A549 (cell line): ENCODE measurements around the gene SLC26A9. TPM values are rescaled to one million over a fixed set of nuclear protein-coding genes. Genes with fewer than 3 reads are reported as not detected.

ENCODE experiments used
- ATAC-seq, 2 experiments: fragments of 200-7000 bp in 1 of 2; fragments of >200 bp in 1 of 2; cut with Nextera tagmentation in 1 of 2; cut with Tn5 transposase in 1 of 2; 3 replicates each; pipeline versions ENCODE4 v1.8.0 to v1.9.1; 2018 to 2020; ENCODE audit warnings: mild to moderate bottlenecking in 1 of 2, moderate library complexity in 1 of 2
- CTCF ChIA-PET: fragments of 300-600 bp; sonication (Branson Sonifier 250); formaldehyde crosslinking; extraction: SDS; loops from one replicate; lab custom pipeline; 2021; ENCODE audit warnings: antibody characterized with exemption, inconsistent platforms; lab: Yijun Ruan, JAX
- POLR2A ChIA-PET: fragments of 350-600 bp; formaldehyde crosslinking; extraction: SDS; loops from one replicate; lab custom pipeline; 2021; ENCODE audit warnings: antibody characterized with exemption, inconsistent platforms; lab: Yijun Ruan, JAX
- DNase-seq, 2 experiments: peaks; one replicate each; pipeline versions ENCODE4 v3.0.0 to v3.0.0-alpha.2; 2011 to 2016; ENCODE audit warnings: low read depth in 1 of 2, low spot score in 1 of 2
- FAIRE-seq: peaks from 2 replicates; lab custom pipeline; 2011; peaks lifted over from hg19 to GRCh38; lab: Jason Lieb, UNC
- H3K27ac ChIP-seq, 2 experiments: fragments of >200 bp; sonication (Bioruptor Twin); formaldehyde crosslinking; 3 replicates each; pipeline ENCODE4 v1.5.1; 2016 to 2017
- H3K4me1 ChIP-seq: fragments of >200 bp; sonication (Bioruptor Twin); formaldehyde crosslinking; 3 replicates; pipeline ENCODE4 v1.6.1; 2016
- H3K4me2 ChIP-seq: fragments of >200 bp; sonication (Bioruptor Twin); formaldehyde crosslinking; 3 replicates; pipeline ENCODE4 v1.6.1; 2016
- H3K4me3 ChIP-seq: fragments of >200 bp; sonication (Bioruptor Twin); formaldehyde crosslinking; 3 replicates; pipeline ENCODE4 v1.5.1; 2016
- H3K9me3 ChIP-seq: fragments of >200 bp; sonication (Bioruptor Twin); formaldehyde crosslinking; 3 replicates; pipeline ENCODE4 v1.6.1; 2016
- BHLHE40 ChIP-seq: IDR thresholded peaks from 2 replicates; pipeline ENCODE4 v1.6.1; 2012; ENCODE audit warnings: low read depth, low read length, inconsistent platforms
- CBX2 ChIP-seq: fragments of 200-600 bp; sonication (generic); IDR thresholded peaks from 2 replicates; pipeline ENCODE4 v1.6.1; 2016; ENCODE audit warnings: low read depth, mild to moderate bottlenecking, borderline replicate concordance
- CBX8 ChIP-seq: fragments of 200-600 bp; sonication (generic); IDR thresholded peaks from 2 replicates; pipeline ENCODE4 v1.6.1; 2016
- CEBPB ChIP-seq, 2 experiments: fragments of >200 bp in 1 of 2; sonication (Bioruptor Twin) in 1 of 2; formaldehyde crosslinking in 1 of 2; IDR thresholded peaks; 2 replicates each; pipeline ENCODE4 v1.6.1; 2012 to 2016
- CHD2 ChIP-seq: fragments of 150-350 bp; IDR thresholded peaks from 2 replicates; pipeline ENCODE4 v1.6.1; 2014; ENCODE audit warnings: low read length; ENCODE audit not compliant: partially characterized antibody
- CHD4 ChIP-seq: fragments of 200-600 bp; sonication (generic); IDR thresholded peaks from 2 replicates; pipeline ENCODE4 v1.6.1; 2016; ENCODE audit warnings: antibody characterized with exemption, mild to moderate bottlenecking, borderline replicate concordance
- E2F6 ChIP-seq: IDR thresholded peaks from 2 replicates; pipeline ENCODE4 v1.6.1; 2012; ENCODE audit warnings: low read depth, borderline replicate concordance
- EHF ChIP-seq: fragments of 250-450 bp; sonication (Bioruptor Pico); IDR thresholded peaks from 2 replicates; pipeline ENCODE4 v1.5.0; 2020; ENCODE audit warnings: mild to moderate bottlenecking
- ELK1 ChIP-seq: fragments of 150-350 bp; IDR thresholded peaks from 2 replicates; pipeline ENCODE4 v1.6.1; 2014; ENCODE audit warnings: low read depth, mild to moderate bottlenecking, low read length
- EP300 ChIP-seq, 2 experiments: fragments of >200 bp; sonication (Bioruptor Twin); formaldehyde crosslinking; IDR thresholded peaks; 2 replicates in 1 of 2; 3 replicates in 1 of 2; pipeline ENCODE4 v1.6.1; 2016 to 2017
- ESRRA ChIP-seq: fragments of 150-350 bp; IDR thresholded peaks from 2 replicates; pipeline ENCODE4 v1.6.1; 2014; ENCODE audit warnings: mild to moderate bottlenecking, low read length, borderline replicate concordance
- FOSB ChIP-seq: fragments of 250-450 bp; sonication (Bioruptor Pico); IDR thresholded peaks from 2 replicates; pipeline ENCODE4 v1.5.0; 2020; ENCODE audit warnings: mild to moderate bottlenecking, moderate library complexity
- FOSL2 ChIP-seq, 2 experiments: fragments of 450-650 bp in 1 of 2; fragments of >200 bp in 1 of 2; sonication (Bioruptor Twin) in 1 of 2; formaldehyde crosslinking; IDR thresholded peaks; 2 replicates each; pipeline versions ENCODE4 v1.5.0 to v1.6.1; 2016 to 2020; ENCODE audit warnings: mild to moderate bottlenecking in 1 of 2, moderate library complexity in 1 of 2
- FOXS1 ChIP-seq: fragments of 250-450 bp; sonication (Bioruptor Pico); IDR thresholded peaks from 2 replicates; pipeline ENCODE4 v1.5.0; 2020; ENCODE audit warnings: mild to moderate bottlenecking, moderate library complexity
- GATA3 ChIP-seq: IDR thresholded peaks from 2 replicates; pipeline ENCODE4 v1.6.1; 2012; ENCODE audit warnings: borderline replicate concordance
- HDAC2 ChIP-seq: fragments of 200-600 bp; sonication (generic); IDR thresholded peaks from 2 replicates; pipeline ENCODE4 v1.6.1; 2016
- HEYL ChIP-seq: fragments of 250-450 bp; sonication (Bioruptor Pico); IDR thresholded peaks from 2 replicates; pipeline ENCODE4 v1.8.0; 2021; ENCODE audit warnings: mild to moderate bottlenecking, moderate library complexity
- HMGXB4 ChIP-seq: fragments of 250-450 bp; sonication (Bioruptor Pico); IDR thresholded peaks from 2 replicates; pipeline ENCODE4 v1.5.0; 2021; ENCODE audit warnings: mild to moderate bottlenecking, moderate library complexity, borderline replicate concordance
- HOXB5 ChIP-seq: fragments of 250-450 bp; sonication (Bioruptor Pico); IDR thresholded peaks from 2 replicates; pipeline ENCODE4 v1.5.0; 2020; ENCODE audit warnings: mild to moderate bottlenecking, moderate library complexity
- JUNB ChIP-seq: fragments of >200 bp; sonication (Bioruptor Twin); formaldehyde crosslinking; IDR thresholded peaks from 2 replicates; pipeline ENCODE4 v1.6.1; 2016
- KDM1A ChIP-seq: fragments of 200-600 bp; sonication (generic); IDR thresholded peaks from 2 replicates; pipeline ENCODE4 v1.6.1; 2016; ENCODE audit warnings: low read depth, mild to moderate bottlenecking
- MYC ChIP-seq: IDR thresholded peaks from 2 replicates; pipeline ENCODE4 v1.6.1; 2012; ENCODE audit warnings: mild to moderate bottlenecking, inconsistent platforms, low read length, improper control_type of control experiment, borderline replicate concordance
- NR3C1 ChIP-seq: fragments of >200 bp; sonication (Bioruptor Twin); formaldehyde crosslinking; IDR thresholded peaks from 3 replicates; pipeline ENCODE4 v1.6.1; 2017
- PBX3 ChIP-seq: IDR thresholded peaks from 2 replicates; pipeline ENCODE4 v1.6.1; 2012
- POLR2A ChIP-seq: IDR thresholded peaks from 2 replicates; pipeline ENCODE4 v1.6.1; 2012; ENCODE audit warnings: mild to moderate bottlenecking, low read length
- RARB ChIP-seq: fragments of 250-450 bp; sonication (Bioruptor Pico); IDR thresholded peaks from 2 replicates; pipeline ENCODE4 v1.8.0; 2021; ENCODE audit warnings: mild to moderate bottlenecking, moderate library complexity
- RFX5 ChIP-seq: fragments of 450-650 bp; IDR thresholded peaks from 2 replicates; pipeline ENCODE4 v1.7.1; 2014; ENCODE audit warnings: antibody characterized with exemption, mild to moderate bottlenecking, moderate library complexity
- SREBF2 ChIP-seq: fragments of 450-650 bp; IDR thresholded peaks from 2 replicates; pipeline ENCODE4 v1.6.1; 2014; ENCODE audit warnings: mild to moderate bottlenecking, moderate library complexity
- TFCP2L1 ChIP-seq: fragments of 250-450 bp; sonication (Bioruptor Pico); IDR thresholded peaks from 2 replicates; pipeline ENCODE4 v1.5.0; 2021; ENCODE audit warnings: mild to moderate bottlenecking
- USF2 ChIP-seq: fragments of 450-650 bp; IDR thresholded peaks from 2 replicates; pipeline ENCODE4 v1.6.1; 2014; ENCODE audit warnings: antibody characterized with exemption
- ZC3H11A ChIP-seq: fragments of 450-650 bp; IDR thresholded peaks from 2 replicates; pipeline ENCODE4 v1.6.1; 2014; ENCODE audit warnings: antibody characterized with exemption, mild to moderate bottlenecking
- WGBS: methylation state at CpG from one replicate; pipeline ENCODE4 v1.1.6; 2017; ENCODE audit errors: missing lambda C conversion rate; 5-methylcytosine and 5-hydroxymethylcytosine counted together
- polyA plus RNA-seq, 4 experiments: library from polyadenylated mRNA; depleted of rRNA in 3 of 4; stranded (reverse); fragments of >200 nt; fragmentation: RNase III in 1 of 4; extraction: RNeasy Plus Mini Kit Qiagen cat#74134 plus additional on column Dnase treatment in 1 of 4; gene quantifications; 2 replicates in 3 of 4; 3 replicates in 1 of 4; pipeline ENCODE4 v1.2.3, GENCODE V29; 2011 to 2017

SLC26A9 gene
- polyA plus RNA-seq, 2 of the 4 experiments (the other 2 are of a cell fraction): 0.18 to 0.98 TPM

- TF ChIP-seq POLR2A (no peak), ESRRA (no peak), RFX5 (no peak), ELK1 (no peak), MYC (no peak), HDAC2 (no peak), USF2 (no peak), ZC3H11A (no peak), NR3C1 (no peak)
- Histone ChIP-seq H3K4me3 (no peak overlapping the region), H3K27ac (no peak overlapping the region), H3K4me2 (no peak overlapping the region), H3K4me1 (peaks cover 4% of the 10 kb centered on the region; the same call in 1 of the 3 replicates), H3K9me3 (no peaks in the 10 kb centered on the region)
- ATAC-seq: peak in 1 of 2 experiments; percentile 46; a peak in 3 of 6 replicates
- no peak for FAIRE-seq
- 80% methylated on average over 8 of the region's 12 CpGs for WGBS
- ChIA-PET CTCF (interaction anchor here (0.8 to 13.5 kb wide), 4 partner anchors 11 to 196 kb away, joined by 3 to 371 read pairs (median 25); no protein-coding TSS in a partner anchor), POLR2A (no interaction called here)
- DNase-seq: no peak
Observed at GRCh38 chr1:205988585-205988995, 45.3 kb upstream of the SLC26A9 start.

GRCh38 chr1:205986861-205987260, 43.6 kb upstream of the SLC26A9 start:
- Histone ChIP-seq H3K4me3 (no peak overlapping the region), H3K9me3 (no peaks in the 10 kb centered on the region), H3K4me1 (peaks cover 4% of the 10 kb centered on the region; the same call in 1 of the 3 replicates), H3K4me2 (no peak overlapping the region), H3K27ac (no peak overlapping the region)
- ATAC-seq: no peak
- ChIA-PET POLR2A (no interaction called here), CTCF (interaction anchor here (1.0 to 13.5 kb wide), 8 partner anchors 9 to 396 kb away, joined by 3 to 822 read pairs (median 44); no protein-coding TSS in a partner anchor)
- 28% methylated on average over 2 of the region's 2 CpGs for WGBS
- TF ChIP-seq BHLHE40 (no peak), CHD2 (no peak), JUNB (no peak), NR3C1 (no peak), RARB (CRISPR knock-in tag) (no peak), SREBF2 (no peak), E2F6 (no peak)
- FAIRE-seq: no peak
- DNase-seq: no peak

- H3K27ac ChIP-seq: no peak overlapping the region
- FAIRE-seq: no peak
- ATAC-seq: peak in 1 of 2 experiments; percentile 69; a peak in 3 of 6 replicates
- ChIA-PET POLR2A (no interaction called here), CTCF (interaction anchor here (0.7 to 13.5 kb wide), 14 partner anchors 7 to 395 kb away, joined by 3 to 822 read pairs (median 15); no protein-coding TSS in a partner anchor)
- 61% methylated on average over 3 of the region's 3 CpGs for WGBS
- H3K9me3 ChIP-seq: no peaks in the 10 kb centered on the region
- DNase-seq: peak in 1 of 2 experiments; percentile 23
- no peak overlapping the region for H3K4me2 ChIP-seq
- H3K4me3 ChIP-seq: no peak overlapping the region
- H3K4me1 ChIP-seq: peaks cover 4% of the 10 kb centered on the region; the same call in 1 of the 3 replicates
- TF ChIP-seq CEBPB (IDR thresholded peaks at IDR 0.05): no peak
- no peak for TF ChIP-seq CHD4
- no peak for TF ChIP-seq FOSB
- no peak for TF ChIP-seq HOXB5 (CRISPR knock-in tag)
- no peak for TF ChIP-seq EP300 (IDR thresholded peaks at IDR 0.05)
- no peak for TF ChIP-seq KDM1A
- TF ChIP-seq FOSL2 (IDR thresholded peaks at IDR 0.05): no peak
- TF ChIP-seq FOSL2 (CRISPR knock-in tag; IDR thresholded peaks at IDR 0.05): no peak
- no peak for TF ChIP-seq CBX8
- no peak for TF ChIP-seq HEYL (CRISPR knock-in tag)
- no peak for TF ChIP-seq CBX2
- TF ChIP-seq EHF: no peak
- TF ChIP-seq TFCP2L1 (CRISPR knock-in tag): no peak
- no peak for TF ChIP-seq GATA3
- TF ChIP-seq HMGXB4: no peak
- no peak for TF ChIP-seq PBX3
- no peak for TF ChIP-seq FOXS1 (CRISPR knock-in tag)
Observed at GRCh38 chr1:205986292-205986691, 43.0 kb upstream of the SLC26A9 start.
